Panc1 (cell line): ENCODE data around the gene ELAC1. TPM values are rescaled to one million over a fixed set of nuclear protein-coding genes. Genes with fewer than 3 reads are reported as not detected.

Source experiments
- ATAC-seq: fragments of 200-7000 bp; cut with Tn5 transposase; 2 replicates; pipeline ENCODE4 v1.9.1; 2020; ENCODE audit warnings: mild to moderate bottlenecking, moderate library complexity
- BruUV-seq: library from RNA; stranded (reverse); fragments of 400-500 nt; replicated peaks from 2 replicates; lab custom pipeline; 2021; lab: Mats Ljungman, UMichigan
- CTCF ChIA-PET: fragments of 300-600 bp; sonication (Branson Sonifier 250); formaldehyde crosslinking; loops from one replicate; lab custom pipeline; 2022; ENCODE audit warnings: antibody characterized with exemption; lab: Charles Lee
- POLR2A ChIA-PET: fragments of 300-600 bp; sonication (Branson Sonifier 250); formaldehyde crosslinking; loops from one replicate; lab custom pipeline; 2022; ENCODE audit warnings: antibody characterized with exemption; lab: Charles Lee
- DNase-seq: peaks from one replicate; pipeline ENCODE4 v3.0.0-alpha.2; 2010; ENCODE audit warnings: low read depth, low spot score
- H3K27ac ChIP-seq: 2 replicates; pipeline ENCODE4 v1.5.1; 2011; ENCODE audit warnings: mild to moderate bottlenecking, low read length, inconsistent platforms
- H3K27me3 ChIP-seq: fragments of 200-500 bp; sonication (Bioruptor generic); 2 replicates; pipeline ENCODE4 v1.6.0; 2014; ENCODE audit warnings: low read length, inconsistent platforms; ENCODE audit not compliant: control insufficient read depth, insufficient read depth
- H3K36me3 ChIP-seq: fragments of 200-500 bp; sonication (Bioruptor generic); 2 replicates; pipeline ENCODE4 v1.5.1; 2014; ENCODE audit warnings: inconsistent platforms, mild to moderate bottlenecking, low read length, moderate library complexity; ENCODE audit not compliant: control insufficient read depth, insufficient read depth
- H3K4me1 ChIP-seq: 2 replicates; pipeline ENCODE4 v1.5.1; 2011; ENCODE audit warnings: inconsistent platforms, mild to moderate bottlenecking, low read length, moderate library complexity; ENCODE audit not compliant: control insufficient read depth, insufficient read depth
- H3K4me3 ChIP-seq, 2 experiments: 2 replicates each; pipeline ENCODE4 v1.5.1; 2011 to 2012; ENCODE audit warnings: low read depth in 2 of 2, low read length in 2 of 2, mild to moderate bottlenecking in 2 of 2, inconsistent platforms in 1 of 2, moderate library complexity in 1 of 2
- H3K9me3 ChIP-seq: fragments of 200-500 bp; sonication (Bioruptor generic); 2 replicates; pipeline ENCODE4 v1.5.1; 2014; ENCODE audit warnings: low read depth, mild to moderate bottlenecking, inconsistent platforms, low read length, moderate library complexity; ENCODE audit not compliant: control insufficient read depth, insufficient read depth
- POLR2AphosphoS5 ChIP-seq: IDR thresholded peaks from 2 replicates; pipeline ENCODE4 v1.6.1; 2012; ENCODE audit warnings: mild to moderate bottlenecking, low read depth, low read length, moderate library complexity
- SIN3A ChIP-seq: IDR thresholded peaks from 2 replicates; pipeline ENCODE4 v1.6.1; 2012; ENCODE audit warnings: low read depth, mild to moderate bottlenecking, low read length, moderate library complexity, borderline replicate concordance; ENCODE audit not compliant: insufficient read depth
- TCF7L2 ChIP-seq: IDR thresholded peaks from 2 replicates; pipeline ENCODE4 v1.6.1; 2011; ENCODE audit warnings: mild to moderate bottlenecking, low read depth, low read length, inconsistent platforms
- in situ Hi-C: cut with HindIII; loops from 2 replicates; pipeline ENCODE4 v1.10.0; 2016; ENCODE audit warnings: low sequenced_read_pairs, low pct_unique_long_range_greater_than_20kb
- intact Hi-C: fragments of 100-400 bp; cut with micrococcal nuclease; formaldehyde crosslinking; loops from one replicate; pipeline ENCODE4 v1.10.0; 2022; ENCODE audit not compliant: unreplicated experiment
- total RNA-seq: library from RNA; stranded (reverse); gene quantifications from one replicate; pipeline ENCODE4 v1.2.1, GENCODE V29; 2021; ENCODE audit not compliant: unreplicated experiment
- TF ChIP-seq, protein P1 (sequence below), 2 experiments: IDR thresholded peaks; 2 replicates each; pipeline ENCODE4 v1.6.1; 2011 to 2012; ENCODE audit warnings: low read depth in 2 of 2, control low read depth in 1 of 2, low read length in 1 of 2, mild to moderate bottlenecking in 1 of 2, moderate library complexity in 1 of 2; ENCODE audit not compliant: insufficient read depth in 1 of 2
- TF ChIP-seq, protein P2 (sequence below): fragments of 450-650 bp; IDR thresholded peaks from 2 replicates; pipeline ENCODE4 v1.5.1; 2017; ENCODE audit warnings: mild to moderate bottlenecking

ELAC1 gene
- total RNA-seq, 1 experiment from 2014 or later, result 4.6 TPM

DNA sequence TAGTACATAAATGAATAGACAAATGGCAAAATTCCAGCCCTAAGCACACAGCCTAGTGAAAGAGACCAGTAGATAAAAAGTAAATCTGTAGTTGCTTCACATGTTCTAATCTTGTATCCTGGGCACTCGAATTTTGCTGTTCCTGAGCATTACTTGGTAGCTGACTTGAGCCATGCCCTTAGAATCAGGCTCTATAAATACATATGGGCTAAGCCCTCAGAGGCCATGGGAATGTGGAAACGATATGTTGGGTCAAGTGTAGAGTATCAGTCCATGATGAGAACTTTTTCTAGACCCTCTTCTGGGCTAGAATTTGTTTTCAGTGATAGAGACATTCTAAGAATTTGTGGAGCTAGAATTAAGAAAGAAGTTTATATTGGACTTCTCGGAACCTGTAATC lies 21.9 kb downstream of the ELAC1 start:
- H3K27me3 ChIP-seq, result no peaks in the 10 kb centered on the region
- in situ Hi-C loops, result no loop called here
- no TSS peak for BruUV-seq
- no peaks in the 10 kb centered on the region for H3K4me1 ChIP-seq
- H3K27ac ChIP-seq, result no peak overlapping the region
- no peak overlapping the region for H3K4me3 ChIP-seq
- ChIA-PET POLR2A (no interaction called here), CTCF (no interaction called here)
- H3K9me3 ChIP-seq, result no peaks in the 10 kb centered on the region
- TF ChIP-seq, protein P1, sequence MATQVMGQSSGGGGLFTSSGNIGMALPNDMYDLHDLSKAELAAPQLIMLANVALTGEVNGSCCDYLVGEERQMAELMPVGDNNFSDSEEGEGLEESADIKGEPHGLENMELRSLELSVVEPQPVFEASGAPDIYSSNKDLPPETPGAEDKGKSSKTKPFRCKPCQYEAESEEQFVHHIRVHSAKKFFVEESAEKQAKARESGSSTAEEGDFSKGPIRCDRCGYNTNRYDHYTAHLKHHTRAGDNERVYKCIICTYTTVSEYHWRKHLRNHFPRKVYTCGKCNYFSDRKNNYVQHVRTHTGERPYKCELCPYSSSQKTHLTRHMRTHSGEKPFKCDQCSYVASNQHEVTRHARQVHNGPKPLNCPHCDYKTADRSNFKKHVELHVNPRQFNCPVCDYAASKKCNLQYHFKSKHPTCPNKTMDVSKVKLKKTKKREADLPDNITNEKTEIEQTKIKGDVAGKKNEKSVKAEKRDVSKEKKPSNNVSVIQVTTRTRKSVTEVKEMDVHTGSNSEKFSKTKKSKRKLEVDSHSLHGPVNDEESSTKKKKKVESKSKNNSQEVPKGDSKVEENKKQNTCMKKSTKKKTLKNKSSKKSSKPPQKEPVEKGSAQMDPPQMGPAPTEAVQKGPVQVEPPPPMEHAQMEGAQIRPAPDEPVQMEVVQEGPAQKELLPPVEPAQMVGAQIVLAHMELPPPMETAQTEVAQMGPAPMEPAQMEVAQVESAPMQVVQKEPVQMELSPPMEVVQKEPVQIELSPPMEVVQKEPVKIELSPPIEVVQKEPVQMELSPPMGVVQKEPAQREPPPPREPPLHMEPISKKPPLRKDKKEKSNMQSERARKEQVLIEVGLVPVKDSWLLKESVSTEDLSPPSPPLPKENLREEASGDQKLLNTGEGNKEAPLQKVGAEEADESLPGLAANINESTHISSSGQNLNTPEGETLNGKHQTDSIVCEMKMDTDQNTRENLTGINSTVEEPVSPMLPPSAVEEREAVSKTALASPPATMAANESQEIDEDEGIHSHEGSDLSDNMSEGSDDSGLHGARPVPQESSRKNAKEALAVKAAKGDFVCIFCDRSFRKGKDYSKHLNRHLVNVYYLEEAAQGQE (IDR thresholded peaks at IDR 0.05; ENCODE audit: insufficient read depth in 1 of 2, low read depth in 2 of 2, low read length in 1 of 2), result no peak
- TF ChIP-seq SIN3A, result no peak
- TF ChIP-seq, protein P2, sequence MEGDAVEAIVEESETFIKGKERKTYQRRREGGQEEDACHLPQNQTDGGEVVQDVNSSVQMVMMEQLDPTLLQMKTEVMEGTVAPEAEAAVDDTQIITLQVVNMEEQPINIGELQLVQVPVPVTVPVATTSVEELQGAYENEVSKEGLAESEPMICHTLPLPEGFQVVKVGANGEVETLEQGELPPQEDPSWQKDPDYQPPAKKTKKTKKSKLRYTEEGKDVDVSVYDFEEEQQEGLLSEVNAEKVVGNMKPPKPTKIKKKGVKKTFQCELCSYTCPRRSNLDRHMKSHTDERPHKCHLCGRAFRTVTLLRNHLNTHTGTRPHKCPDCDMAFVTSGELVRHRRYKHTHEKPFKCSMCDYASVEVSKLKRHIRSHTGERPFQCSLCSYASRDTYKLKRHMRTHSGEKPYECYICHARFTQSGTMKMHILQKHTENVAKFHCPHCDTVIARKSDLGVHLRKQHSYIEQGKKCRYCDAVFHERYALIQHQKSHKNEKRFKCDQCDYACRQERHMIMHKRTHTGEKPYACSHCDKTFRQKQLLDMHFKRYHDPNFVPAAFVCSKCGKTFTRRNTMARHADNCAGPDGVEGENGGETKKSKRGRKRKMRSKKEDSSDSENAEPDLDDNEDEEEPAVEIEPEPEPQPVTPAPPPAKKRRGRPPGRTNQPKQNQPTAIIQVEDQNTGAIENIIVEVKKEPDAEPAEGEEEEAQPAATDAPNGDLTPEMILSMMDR, result no peak
- no peak for TF ChIP-seq POLR2AphosphoS5
- TF ChIP-seq TCF7L2, result no peak
- intact Hi-C loops, result no loop called here
- ATAC-seq (no peak), DNase-seq (no peak)
- no peaks in the 10 kb centered on the region for H3K36me3 ChIP-seq

DNA sequence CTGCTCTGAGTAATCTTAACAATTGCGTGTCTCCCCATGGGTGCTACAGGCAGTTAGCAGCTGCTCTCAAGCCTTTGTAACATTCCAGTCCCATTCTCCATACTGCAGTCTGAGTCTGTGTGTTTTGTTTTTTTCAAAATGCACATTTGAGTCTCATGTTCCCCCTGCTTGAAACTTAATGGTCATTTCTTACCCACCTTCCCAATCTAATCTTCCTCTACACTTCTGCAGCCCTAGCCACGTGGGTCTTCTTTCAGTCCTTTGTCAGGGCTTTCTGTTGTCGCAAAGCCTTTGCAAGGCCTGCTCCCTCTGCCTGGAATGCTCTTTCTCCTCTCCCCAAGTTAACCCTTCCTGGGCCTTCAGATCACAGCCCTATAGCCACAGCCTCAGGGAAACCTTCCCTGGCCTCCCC lies 24.5 kb downstream of the ELAC1 start:
- Histone ChIP-seq H3K27ac (no peak overlapping the region), H3K36me3 (no peaks in the 10 kb centered on the region), H3K9me3 (no peaks in the 10 kb centered on the region), H3K4me3 (no peak overlapping the region), H3K4me1 (no peaks in the 10 kb centered on the region), H3K27me3 (no peaks in the 10 kb centered on the region)
- BruUV-seq, result no TSS peak
- TF ChIP-seq, protein P2, result no peak
- no peak for TF ChIP-seq POLR2AphosphoS5
- no peak for TF ChIP-seq TCF7L2
- no peak for TF ChIP-seq SIN3A
- TF ChIP-seq, protein P1 (IDR thresholded peaks at IDR 0.05; ENCODE audit: insufficient read depth in 1 of 2, low read depth in 2 of 2, low read length in 1 of 2), result no peak
- intact Hi-C loops, result no loop called here
- in situ Hi-C loops, result no loop called here
- DNase-seq, result no peak
- POLR2A ChIA-PET, result no interaction called here
- CTCF ChIA-PET, result no interaction called here
- no peak for ATAC-seq
